Caco-2 (cell line): ENCODE measurements around the gene TEKTIP1. TPM values are rescaled to one million over a fixed set of nuclear protein-coding genes. Genes with fewer than 3 reads are reported as not detected.

Experiments used
- BruUV-seq: library from RNA; stranded (reverse); fragments of 400-500 nt; replicated peaks from 2 replicates; lab custom pipeline; 2021; lab: Mats Ljungman, UMichigan
- CTCF ChIA-PET: fragments of 300-600 bp; sonication (Branson Sonifier 250); formaldehyde crosslinking; loops from one replicate; lab custom pipeline; 2022; ENCODE audit warnings: antibody characterized with exemption; lab: Charles Lee
- POLR2A ChIA-PET: fragments of 300-600 bp; sonication (Branson Sonifier 250); formaldehyde crosslinking; loops from one replicate; lab custom pipeline; 2022; ENCODE audit warnings: antibody characterized with exemption; lab: Charles Lee
- DNase-seq, 2 experiments: peaks; one replicate each; pipeline versions ENCODE4 v3.0.0 to v3.0.0-alpha.2; 2020 to 2022
- H3K27me3 ChIP-seq: replicated peaks from 2 replicates; pipeline ENCODE4 v1.6.0; 2011; ENCODE audit warnings: low read length; ENCODE audit not compliant: control insufficient read depth, insufficient read depth
- H3K36me3 ChIP-seq: 2 replicates; pipeline ENCODE4 v1.5.1; 2011; ENCODE audit warnings: low read length; ENCODE audit not compliant: control insufficient read depth, insufficient read depth
- H3K4me1 ChIP-seq: fragments of 250-450 bp; sonication (Bioruptor Pico); 2 replicates; pipeline ENCODE4 v1.5.1; 2020; ENCODE audit warnings: mild to moderate bottlenecking
- H3K4me3 ChIP-seq: 2 replicates; pipeline ENCODE4 v1.5.1; 2011; ENCODE audit warnings: low read depth, mild to moderate bottlenecking, control low read depth, low read length
- H3K9me3 ChIP-seq: fragments of 250-450 bp; sonication (Bioruptor Pico); 2 replicates; pipeline ENCODE4 v1.5.1; 2020; ENCODE audit warnings: mild to moderate bottlenecking, moderate library complexity
- H3K27ac Mint-ChIP-seq: one replicate; pipeline ENCODE4 v1.8.0; 2022; ENCODE audit warnings: mixed read lengths; ENCODE audit not compliant: unreplicated experiment
- H3K27me3 Mint-ChIP-seq: one replicate; pipeline ENCODE4 v1.8.0; 2022; ENCODE audit warnings: mixed read lengths; ENCODE audit not compliant: insufficient read depth, unreplicated experiment
- H3K36me3 Mint-ChIP-seq: one replicate; pipeline ENCODE4 v1.8.0; 2022; ENCODE audit warnings: mild to moderate bottlenecking, mixed read lengths; ENCODE audit not compliant: insufficient read depth, unreplicated experiment
- H3K4me1 Mint-ChIP-seq: one replicate; pipeline ENCODE4 v1.8.0; 2022; ENCODE audit warnings: low read depth, mixed read lengths; ENCODE audit not compliant: unreplicated experiment
- H3K4me3 Mint-ChIP-seq: one replicate; pipeline ENCODE4 v1.8.0; 2022; ENCODE audit warnings: mild to moderate bottlenecking, moderate library complexity, mixed read lengths; ENCODE audit not compliant: unreplicated experiment
- H3K9me3 Mint-ChIP-seq: one replicate; pipeline ENCODE4 v1.8.0; 2022; ENCODE audit warnings: mixed read lengths; ENCODE audit not compliant: unreplicated experiment
- CTCF ChIP-seq, 2 experiments: fragments of 200-600 bp in 1 of 2; IDR thresholded peaks; 1 replicate in 1 of 2; 2 replicates in 1 of 2; pipeline versions ENCODE4 v1.5.1 to v1.8.0; 2011 to 2022; ENCODE audit warnings: antibody characterized with exemption in 1 of 2, control low read depth in 1 of 2, inconsistent platforms in 1 of 2, low read depth in 1 of 2, low read length in 1 of 2, mild to moderate bottlenecking in 1 of 2, moderate library complexity in 1 of 2; ENCODE audit not compliant: insufficient read depth in 1 of 2, severe bottlenecking in 1 of 2, unreplicated experiment in 1 of 2
- intact Hi-C: fragments of 100-400 bp; cut with micrococcal nuclease; formaldehyde crosslinking; loops from one replicate; pipeline ENCODE4 v1.10.0; 2022; ENCODE audit not compliant: unreplicated experiment
- total RNA-seq: library from RNA; stranded (reverse); gene quantifications from 2 replicates; pipeline ENCODE4 v1.2.3, GENCODE V29; 2022

Gene TEKTIP1
- total RNA-seq, 1 experiment from 2014 or later = 1.5 TPM

DNA sequence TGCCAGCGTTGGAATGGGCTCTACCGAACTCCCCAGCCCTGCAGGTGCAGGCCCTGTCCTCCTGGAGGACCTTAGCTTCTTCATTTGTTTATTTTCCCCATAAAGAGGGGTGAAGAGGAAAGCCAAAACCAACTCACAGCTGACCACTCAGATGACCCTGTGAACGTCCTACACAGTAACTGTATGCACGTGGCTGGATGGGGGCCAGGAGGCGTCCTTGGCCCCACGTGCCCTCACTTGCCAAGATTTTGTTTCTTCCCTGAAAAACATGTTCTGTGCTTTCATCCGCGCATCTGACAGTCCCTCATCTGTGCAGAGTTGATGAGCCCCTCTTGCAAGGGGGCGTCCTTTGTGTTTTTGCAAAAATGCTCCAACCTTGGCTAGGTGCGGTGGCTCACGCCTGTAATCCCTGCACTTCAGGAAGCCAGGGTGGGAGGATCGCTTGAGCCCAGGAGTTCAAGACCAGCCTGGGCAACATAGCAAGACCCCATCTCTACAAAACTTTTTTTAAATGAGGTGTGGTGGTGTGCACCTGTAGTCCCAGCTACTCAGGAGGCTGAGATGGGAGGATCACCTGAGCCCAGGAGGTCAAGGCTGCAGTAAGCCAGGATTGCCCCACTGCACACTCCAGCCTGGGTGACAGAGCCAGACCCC, 5.3 kb upstream of the TEKTIP1 start:
- no peak for TF ChIP-seq CTCF (IDR thresholded peaks at IDR 0.05; ENCODE audit: insufficient read depth in 1 of 2, low read depth in 1 of 2, low read length in 1 of 2, severe bottlenecking in 1 of 2, unreplicated experiment in 1 of 2)
- H3K36me3 Mint-ChIP-seq = peaks cover 61% of the 10 kb centered on the region
- ChIA-PET POLR2A (no interaction called here), CTCF (interaction anchor here (0.5 kb wide), 1 partner anchor 258 kb away, joined by 4 read pairs; no protein-coding TSS in a partner anchor)
- DNase-seq = no peak
- no peaks in the 10 kb centered on the region for H3K9me3 ChIP-seq
- H3K9me3 Mint-ChIP-seq = no peaks in the 10 kb centered on the region
- H3K36me3 ChIP-seq = no peaks in the 10 kb centered on the region
- no TSS peak for BruUV-seq
- H3K27ac Mint-ChIP-seq = no peak overlapping the region
- no peaks in the 10 kb centered on the region for H3K27me3 ChIP-seq
- no peak overlapping the region for H3K4me3 Mint-ChIP-seq
- intact Hi-C loops = no loop called here
- no peaks in the 10 kb centered on the region for H3K27me3 Mint-ChIP-seq
- no peak overlapping the region for H3K4me3 ChIP-seq
- no peaks in the 10 kb centered on the region for H3K4me1 Mint-ChIP-seq
- H3K4me1 ChIP-seq = no peaks in the 10 kb centered on the region

DNA sequence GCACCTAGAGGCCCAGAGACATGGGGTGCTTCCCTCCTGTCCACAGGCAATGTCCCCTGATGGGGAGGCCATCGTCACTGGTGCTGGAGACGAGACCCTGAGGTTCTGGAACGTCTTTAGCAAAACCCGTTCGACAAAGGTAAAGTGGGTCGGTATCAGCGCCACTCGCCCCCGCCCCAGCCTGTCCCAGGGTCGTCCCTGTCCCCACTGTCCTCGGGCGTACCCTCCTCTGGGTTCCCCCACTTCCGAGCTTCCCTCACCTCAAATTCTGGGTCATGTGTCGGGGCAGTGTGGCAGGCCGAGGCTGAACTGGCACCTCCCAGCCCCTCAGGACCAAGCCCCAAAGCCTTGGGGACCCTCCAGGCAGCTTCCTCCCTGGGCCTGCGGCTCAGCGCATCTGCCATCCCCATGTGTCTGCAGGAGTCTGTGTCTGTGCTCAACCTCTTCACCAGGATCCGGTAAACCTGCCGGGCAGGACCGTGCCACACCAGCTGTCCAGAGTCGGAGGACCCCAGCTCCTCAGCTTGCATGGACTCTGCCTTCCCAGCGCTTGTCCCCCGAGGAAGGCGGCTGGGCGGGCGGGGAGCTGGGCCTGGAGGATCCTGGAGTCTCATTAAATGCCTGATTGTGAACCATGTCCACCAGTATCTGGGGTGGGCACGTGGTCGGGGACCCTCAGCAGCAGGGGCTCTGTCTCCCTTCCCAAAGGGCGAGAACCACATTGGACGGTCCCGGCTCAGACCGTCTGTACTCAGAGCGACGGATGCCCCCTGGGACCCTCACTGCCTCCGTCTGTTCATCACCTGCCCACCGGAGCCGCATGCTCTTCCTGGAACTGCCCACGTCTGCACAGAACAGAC, 4.4 kb upstream of the TEKTIP1 start:
- intact Hi-C loops = no loop called here
- ChIA-PET CTCF (no interaction called here), POLR2A (no interaction called here)
- Mint-ChIP-seq H3K27ac (no peak overlapping the region), H3K4me3 (no peak overlapping the region), H3K36me3 (peaks cover 64% of the 10 kb centered on the region), H3K4me1 (no peaks in the 10 kb centered on the region), H3K9me3 (no peaks in the 10 kb centered on the region), H3K27me3 (no peaks in the 10 kb centered on the region)
- TF ChIP-seq CTCF (IDR thresholded peaks at IDR 0.05; ENCODE audit: insufficient read depth in 1 of 2, low read depth in 1 of 2, low read length in 1 of 2, severe bottlenecking in 1 of 2, unreplicated experiment in 1 of 2) = no peak
- H3K9me3 ChIP-seq = no peaks in the 10 kb centered on the region
- no peaks in the 10 kb centered on the region for H3K27me3 ChIP-seq
- H3K4me1 ChIP-seq = no peaks in the 10 kb centered on the region
- TSS peak; percentile 20 for BruUV-seq
- no peak for DNase-seq
- H3K4me3 ChIP-seq = no peak overlapping the region
- H3K36me3 ChIP-seq = no peaks in the 10 kb centered on the region

DNA sequence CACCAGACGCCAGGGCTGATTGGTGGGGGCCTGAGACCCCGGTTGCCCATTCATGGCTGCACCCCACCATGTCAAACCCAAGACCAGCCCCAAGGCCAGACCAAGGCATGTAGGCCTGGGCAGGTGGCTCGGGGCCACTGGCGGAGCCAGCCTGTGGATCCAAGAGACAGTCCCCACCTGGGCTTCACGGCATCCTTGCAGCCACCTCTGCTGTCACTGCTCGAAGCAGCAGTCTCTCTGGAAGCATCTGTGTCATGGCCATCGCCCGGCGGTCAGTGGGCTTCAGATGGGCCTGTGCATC, 3.8 kb upstream of the TEKTIP1 start:
- no TSS peak for BruUV-seq
- intact Hi-C loops = no loop called here
- Mint-ChIP-seq H3K36me3 (peaks cover 64% of the 10 kb centered on the region), H3K27me3 (no peaks in the 10 kb centered on the region), H3K4me1 (no peaks in the 10 kb centered on the region), H3K27ac (no peak overlapping the region), H3K4me3 (no peak overlapping the region), H3K9me3 (no peaks in the 10 kb centered on the region)
- DNase-seq = no peak
- no peaks in the 10 kb centered on the region for H3K27me3 ChIP-seq
- POLR2A ChIA-PET = no interaction called here
- no peak overlapping the region for H3K4me3 ChIP-seq
- H3K36me3 ChIP-seq = no peaks in the 10 kb centered on the region
- CTCF ChIA-PET = interaction anchor here (1.6 kb wide), 1 partner anchor 10 kb away, joined by 5 read pairs; no protein-coding TSS in a partner anchor
- H3K9me3 ChIP-seq = no peaks in the 10 kb centered on the region
- TF ChIP-seq CTCF (IDR thresholded peaks at IDR 0.05; ENCODE audit: insufficient read depth in 1 of 2, low read depth in 1 of 2, low read length in 1 of 2, severe bottlenecking in 1 of 2, unreplicated experiment in 1 of 2) = no peak
- no peaks in the 10 kb centered on the region for H3K4me1 ChIP-seq
